ENCODE measurements around the gene FAM163B.
A peak's percentile ranks its signal among the peaks of the same experiment; 100 is the strongest.

FAM163B gene

GRCh38 chr9:133563291-133563796 lies 45.8 kb downstream of the FAM163B start (continued):
- TF ChIP-seq, protein P1, sequence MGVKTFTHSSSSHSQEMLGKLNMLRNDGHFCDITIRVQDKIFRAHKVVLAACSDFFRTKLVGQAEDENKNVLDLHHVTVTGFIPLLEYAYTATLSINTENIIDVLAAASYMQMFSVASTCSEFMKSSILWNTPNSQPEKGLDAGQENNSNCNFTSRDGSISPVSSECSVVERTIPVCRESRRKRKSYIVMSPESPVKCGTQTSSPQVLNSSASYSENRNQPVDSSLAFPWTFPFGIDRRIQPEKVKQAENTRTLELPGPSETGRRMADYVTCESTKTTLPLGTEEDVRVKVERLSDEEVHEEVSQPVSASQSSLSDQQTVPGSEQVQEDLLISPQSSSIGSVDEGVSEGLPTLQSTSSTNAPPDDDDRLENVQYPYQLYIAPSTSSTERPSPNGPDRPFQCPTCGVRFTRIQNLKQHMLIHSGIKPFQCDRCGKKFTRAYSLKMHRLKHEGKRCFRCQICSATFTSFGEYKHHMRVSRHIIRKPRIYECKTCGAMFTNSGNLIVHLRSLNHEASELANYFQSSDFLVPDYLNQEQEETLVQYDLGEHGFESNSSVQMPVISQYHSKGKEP (tag by site-specific recombination; IDR thresholded peaks at IDR 0.05) = no peak
- no peak; the same call in 1 of the 2 replicates for TF ChIP-seq ZNF76 (tag by site-specific recombination; IDR thresholded peaks at IDR 0.05; ENCODE audit: borderline replicate concordance, low read depth)
- no peak for TF ChIP-seq CTCF (tag by site-specific recombination; IDR thresholded peaks at IDR 0.05)
- peak; percentile 47; the same call in 1 of the 2 replicates for TF ChIP-seq ZBTB17 (tag by site-specific recombination; IDR thresholded peaks at IDR 0.05)
- TF ChIP-seq ZNF184 (tag by site-specific recombination; IDR thresholded peaks at IDR 0.05) = no peak
- TF ChIP-seq ZNF639 (tag by site-specific recombination; IDR thresholded peaks at IDR 0.05) = no peak
- TF ChIP-seq ZNF768 (tag by site-specific recombination; IDR thresholded peaks at IDR 0.05) = no peak
- TF ChIP-seq, protein P2, sequence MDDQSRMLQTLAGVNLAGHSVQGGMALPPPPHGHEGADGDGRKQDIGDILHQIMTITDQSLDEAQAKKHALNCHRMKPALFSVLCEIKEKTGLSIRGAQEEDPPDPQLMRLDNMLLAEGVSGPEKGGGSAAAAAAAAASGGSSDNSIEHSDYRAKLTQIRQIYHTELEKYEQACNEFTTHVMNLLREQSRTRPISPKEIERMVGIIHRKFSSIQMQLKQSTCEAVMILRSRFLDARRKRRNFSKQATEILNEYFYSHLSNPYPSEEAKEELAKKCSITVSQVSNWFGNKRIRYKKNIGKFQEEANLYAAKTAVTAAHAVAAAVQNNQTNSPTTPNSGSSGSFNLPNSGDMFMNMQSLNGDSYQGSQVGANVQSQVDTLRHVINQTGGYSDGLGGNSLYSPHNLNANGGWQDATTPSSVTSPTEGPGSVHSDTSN (CRISPR knock-in tag; IDR thresholded peaks at IDR 0.05) = no peak
- no peak for TF ChIP-seq ZNF23 (tag by site-specific recombination; IDR thresholded peaks at IDR 0.05; ENCODE audit: borderline replicate concordance)
- TF ChIP-seq ZNF555 (tag by site-specific recombination; conservative IDR thresholded peaks at IDR 0.05) = no peak
- TF ChIP-seq SP2 (tag by site-specific recombination; IDR thresholded peaks at IDR 0.05) = no peak; the same call in 1 of the 2 replicates
- TF ChIP-seq SP7 (tag by site-specific recombination; IDR thresholded peaks at IDR 0.05) = 0 out of 2 replicates have a peak, but pooled peaks have one; percentile 19
- TF ChIP-seq ZSCAN30 (tag by site-specific recombination; IDR thresholded peaks at IDR 0.05) = no peak
- no peak for TF ChIP-seq KLF8 (tag by site-specific recombination; IDR thresholded peaks at IDR 0.05)
- TF ChIP-seq ZNF155 (tag by site-specific recombination; IDR thresholded peaks at IDR 0.05) = no peak
- TF ChIP-seq ZBTB21 (tag by site-specific recombination; IDR thresholded peaks at IDR 0.05) = no peak
- no peak for TF ChIP-seq MYNN (tag by site-specific recombination; IDR thresholded peaks at IDR 0.05; ENCODE audit: borderline replicate concordance)
- TF ChIP-seq KLF10 (tag by site-specific recombination; IDR thresholded peaks at IDR 0.05) = peak; percentile 79; the same call in 1 of the 2 replicates
- no peak for TF ChIP-seq ZNF558 (tag by site-specific recombination; IDR thresholded peaks at IDR 0.05)
- peak; percentile 84 for TF ChIP-seq ZIC2 (tag by site-specific recombination; IDR thresholded peaks at IDR 0.05)
- no peak for TF ChIP-seq ZNF274 (IDR thresholded peaks at IDR 0.05; ENCODE audit: low read length)
- no peak for TF ChIP-seq ZNF274 (tag by site-specific recombination; IDR thresholded peaks at IDR 0.05; ENCODE audit: borderline replicate concordance)
- TF ChIP-seq ZNF114 (tag by site-specific recombination; IDR thresholded peaks at IDR 0.05) = no peak
- no peak for TF ChIP-seq ZNF112 (tag by site-specific recombination; IDR thresholded peaks at IDR 0.05)
- no peak for TF ChIP-seq ZNF24 (tag by site-specific recombination; IDR thresholded peaks at IDR 0.05)
- TF ChIP-seq SALL2 (tag by site-specific recombination; IDR thresholded peaks at IDR 0.05; ENCODE audit: borderline replicate concordance) = no peak
- TF ChIP-seq, protein P3, sequence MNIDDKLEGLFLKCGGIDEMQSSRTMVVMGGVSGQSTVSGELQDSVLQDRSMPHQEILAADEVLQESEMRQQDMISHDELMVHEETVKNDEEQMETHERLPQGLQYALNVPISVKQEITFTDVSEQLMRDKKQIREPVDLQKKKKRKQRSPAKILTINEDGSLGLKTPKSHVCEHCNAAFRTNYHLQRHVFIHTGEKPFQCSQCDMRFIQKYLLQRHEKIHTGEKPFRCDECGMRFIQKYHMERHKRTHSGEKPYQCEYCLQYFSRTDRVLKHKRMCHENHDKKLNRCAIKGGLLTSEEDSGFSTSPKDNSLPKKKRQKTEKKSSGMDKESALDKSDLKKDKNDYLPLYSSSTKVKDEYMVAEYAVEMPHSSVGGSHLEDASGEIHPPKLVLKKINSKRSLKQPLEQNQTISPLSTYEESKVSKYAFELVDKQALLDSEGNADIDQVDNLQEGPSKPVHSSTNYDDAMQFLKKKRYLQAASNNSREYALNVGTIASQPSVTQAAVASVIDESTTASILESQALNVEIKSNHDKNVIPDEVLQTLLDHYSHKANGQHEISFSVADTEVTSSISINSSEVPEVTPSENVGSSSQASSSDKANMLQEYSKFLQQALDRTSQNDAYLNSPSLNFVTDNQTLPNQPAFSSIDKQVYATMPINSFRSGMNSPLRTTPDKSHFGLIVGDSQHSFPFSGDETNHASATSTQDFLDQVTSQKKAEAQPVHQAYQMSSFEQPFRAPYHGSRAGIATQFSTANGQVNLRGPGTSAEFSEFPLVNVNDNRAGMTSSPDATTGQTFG (tag by site-specific recombination; IDR thresholded peaks at IDR 0.05; ENCODE audit: borderline replicate concordance) = no peak
- TF ChIP-seq PRDM10 (tag by site-specific recombination; IDR thresholded peaks at IDR 0.05) = no peak
- TF ChIP-seq ZNF426 (tag by site-specific recombination; IDR thresholded peaks at IDR 0.05) = no peak
